HCT116 (cell line): ENCODE measurements around the gene TFEB. TPM values are rescaled to one million over a fixed set of nuclear protein-coding genes. Genes with fewer than 3 reads are reported as not detected.
A peak's percentile ranks its signal among the peaks of the same experiment; 100 is the strongest.

Experiments
- ATAC-seq: fragments of 200-7000 bp; cut with Tn5 transposase; 2 replicates; pipeline ENCODE4 v1.9.1; 2020; ENCODE audit warnings: mild to moderate bottlenecking, moderate library complexity
- BruUV-seq: library from RNA; stranded (reverse); fragments of 400-500 nt; replicated peaks from 2 replicates; lab custom pipeline; 2021; lab: Mats Ljungman, UMichigan
- CTCF ChIA-PET: fragments of 300-600 bp; sonication (Branson Sonifier 250); formaldehyde crosslinking; loops from one replicate; lab custom pipeline; 2021; ENCODE audit warnings: antibody characterized with exemption; lab: Charles Lee
- POLR2A ChIA-PET: fragments of 300-600, 350-600 bp; sonication (Branson Sonifier 250); formaldehyde crosslinking; loops from one replicate; lab custom pipeline; 2021; ENCODE audit warnings: antibody characterized with exemption; lab: Charles Lee
- RAD21 ChIA-PET, 2 experiments: fragments of 300-600 bp; sonication (Branson Sonifier 250); formaldehyde crosslinking; loops; one replicate each; lab custom pipeline; 2023; ENCODE audit warnings: low total read pairs in 2 of 2; ENCODE audit not compliant: uncharacterized antibody in 2 of 2, unreplicated experiment in 2 of 2, low non-redundant PET in 1 of 2; lab: Charles Lee
- DNase-seq: peaks from one replicate; pipeline ENCODE4 v3.0.0-alpha.2; 2010; ENCODE audit warnings: low read depth, low spot score
- H2AFZ ChIP-seq: fragments of 200-600 bp; shearing (Covaris generic), sonication (generic); 2 replicates; pipeline ENCODE4 v1.6.1; 2017; ENCODE audit warnings: low read depth, mixed run types, mixed read lengths, antibody characterized with exemption, low read length; ENCODE audit not compliant: poor library complexity, severe bottlenecking
- H3K27ac ChIP-seq: 2 replicates; pipeline ENCODE4 v1.5.1; 2012; ENCODE audit warnings: low read depth, low read length
- H3K27me3 ChIP-seq: fragments of 200-600 bp; sonication (generic); 2 replicates; pipeline ENCODE4 v1.6.1; 2016; ENCODE audit warnings: mixed run types, low read length, mixed read lengths; ENCODE audit not compliant: insufficient read depth
- H3K36me3 ChIP-seq, 2 experiments: fragments of 200-500 bp in 1 of 2; fragments of 200-600 bp in 1 of 2; sonication (Bioruptor generic) in 1 of 2; sonication (generic) in 1 of 2; 2 replicates each; pipeline versions ENCODE4 v1.5.1 to v1.6.1; 2014 to 2016; ENCODE audit warnings: low read length in 2 of 2, inconsistent platforms in 1 of 2, mixed read lengths in 1 of 2, mixed run types in 1 of 2; ENCODE audit not compliant: insufficient read depth in 2 of 2, control insufficient read depth in 1 of 2
- H3K4me1 ChIP-seq, 2 experiments: fragments of 200-600 bp in 1 of 2; sonication (generic) in 1 of 2; 2 replicates each; pipeline versions ENCODE4 v1.5.1 to v1.6.1; 2012 to 2017; ENCODE audit warnings: low read length in 2 of 2, inconsistent platforms in 1 of 2, mild to moderate bottlenecking in 1 of 2, mixed read lengths in 1 of 2, mixed run types in 1 of 2, moderate library complexity in 1 of 2; ENCODE audit not compliant: insufficient read depth in 2 of 2, control insufficient read depth in 1 of 2
- H3K4me2 ChIP-seq: fragments of 200-600 bp; sonication (generic); 2 replicates; pipeline ENCODE4 v1.6.1; 2017; ENCODE audit warnings: mixed run types, low read length, mixed read lengths
- H3K4me3 ChIP-seq, 2 experiments: fragments of 200-600 bp in 1 of 2; sonication (generic) in 1 of 2; replicated peaks in 1 of 2; 2 replicates each; pipeline ENCODE4 v1.5.1; 2011 to 2016; ENCODE audit warnings: low read length in 2 of 2, control low read depth in 1 of 2, low read depth in 1 of 2, mild to moderate bottlenecking in 1 of 2, mixed read lengths in 1 of 2, mixed run types in 1 of 2
- H3K79me2 ChIP-seq: fragments of 200-600 bp; sonication (generic); 2 replicates; pipeline ENCODE4 v1.6.1; 2017; ENCODE audit warnings: mild to moderate bottlenecking, mixed run types, low read length, moderate library complexity, mixed read lengths; ENCODE audit not compliant: insufficient read depth
- H3K9ac ChIP-seq: fragments of 200-600 bp; sonication (generic); 2 replicates; pipeline ENCODE4 v1.6.1; 2016; ENCODE audit warnings: low read length, mixed read lengths
- H3K9me2 ChIP-seq: fragments of 200-600 bp; sonication (generic), shearing (Covaris generic); 2 replicates; pipeline ENCODE4 v1.6.1; 2017; ENCODE audit warnings: mixed run types, mild to moderate bottlenecking, moderate library complexity; ENCODE audit not compliant: insufficient read depth
- H3K9me3 ChIP-seq, 2 experiments: fragments of 200-500 bp in 1 of 2; fragments of 200-600 bp in 1 of 2; sonication (Bioruptor generic) in 1 of 2; sonication (generic) in 1 of 2; 2 replicates each; pipeline ENCODE4 v1.6.1; 2014 to 2017; ENCODE audit warnings: low read length in 2 of 2, mixed read lengths in 2 of 2, inconsistent platforms in 1 of 2, low read depth in 1 of 2, mild to moderate bottlenecking in 1 of 2, mixed run types in 1 of 2, moderate library complexity in 1 of 2; ENCODE audit not compliant: control insufficient read depth in 1 of 2, insufficient read depth in 1 of 2
- H4K20me1 ChIP-seq: fragments of 200-600 bp; sonication (generic), shearing (Covaris generic); 2 replicates; pipeline ENCODE4 v1.6.1; 2017; ENCODE audit warnings: mixed run types, mild to moderate bottlenecking, moderate library complexity; ENCODE audit not compliant: insufficient read depth
- ATF3 ChIP-seq: IDR thresholded peaks from 2 replicates; pipeline ENCODE4 v1.6.1; 2012
- CBX3 ChIP-seq: IDR thresholded peaks from 2 replicates; pipeline ENCODE4 v1.6.1; 2012; ENCODE audit warnings: low read depth
- CEBPB ChIP-seq: IDR thresholded peaks from 2 replicates; pipeline ENCODE4 v1.6.1; 2012; ENCODE audit warnings: low read depth
- CTCF ChIP-seq, 3 experiments: fragments of 200-600 bp in 1 of 3; sonication (generic) in 1 of 3; IDR thresholded peaks in 2 of 3; conservative IDR thresholded peaks in 1 of 3; 2 replicates each; pipeline ENCODE4 v1.5.1; 2012 to 2017; ENCODE audit warnings: low read depth in 2 of 3, low read length in 2 of 3, antibody characterized with exemption in 1 of 3, borderline replicate concordance in 1 of 3, control low read depth in 1 of 3, mild to moderate bottlenecking in 1 of 3, mixed read lengths in 1 of 3, mixed run types in 1 of 3, moderate library complexity in 1 of 3; ENCODE audit not compliant: insufficient read depth in 1 of 3
- EGR1 ChIP-seq: IDR thresholded peaks from 2 replicates; pipeline ENCODE4 v1.6.1; 2012; ENCODE audit warnings: low read depth
- ELF1 ChIP-seq: IDR thresholded peaks from 2 replicates; pipeline ENCODE4 v1.6.1; 2012; ENCODE audit warnings: low read depth, borderline replicate concordance
- EZH2 ChIP-seq: fragments of 200-600 bp; sonication (generic); IDR thresholded peaks from 2 replicates; pipeline ENCODE4 v1.6.1; 2017; ENCODE audit warnings: antibody characterized with exemption, mixed run types
- FOSL1 ChIP-seq: IDR thresholded peaks from 2 replicates; pipeline ENCODE4 v1.6.1; 2012; ENCODE audit warnings: low read depth
- JUND ChIP-seq: IDR thresholded peaks from 2 replicates; pipeline ENCODE4 v1.6.1; 2012
- POLR2AphosphoS5 ChIP-seq: IDR thresholded peaks from 2 replicates; pipeline ENCODE4 v1.6.1; 2011; ENCODE audit warnings: mild to moderate bottlenecking, low read depth, low read length, moderate library complexity
- RAD21 ChIP-seq: IDR thresholded peaks from 2 replicates; pipeline ENCODE4 v1.6.1; 2012; ENCODE audit warnings: low read depth, mild to moderate bottlenecking
- SP1 ChIP-seq: IDR thresholded peaks from 2 replicates; pipeline ENCODE4 v1.6.1; 2012; ENCODE audit warnings: low read depth
- SRF ChIP-seq: IDR thresholded peaks from 2 replicates; pipeline ENCODE4 v1.6.1; 2012; ENCODE audit warnings: low read depth
- TCF7L2 ChIP-seq: IDR thresholded peaks from 2 replicates; pipeline ENCODE4 v1.7.0; 2011; ENCODE audit warnings: borderline replicate concordance, inconsistent platforms; ENCODE audit not compliant: insufficient read depth, insufficient read length; ENCODE audit errors: extremely low read depth
- YY1 ChIP-seq: IDR thresholded peaks from 2 replicates; pipeline ENCODE4 v1.6.1; 2011; ENCODE audit warnings: low read length, low read depth, moderate library complexity, mild to moderate bottlenecking; ENCODE audit not compliant: insufficient replicate concordance; ENCODE audit errors: extremely low read depth
- ZBTB33 ChIP-seq: IDR thresholded peaks from 2 replicates; pipeline ENCODE4 v1.6.1; 2011; ENCODE audit warnings: mild to moderate bottlenecking, low read length, moderate library complexity; ENCODE audit not compliant: insufficient replicate concordance; ENCODE audit errors: extremely low read depth
- intact Hi-C: fragments of 100-400 bp; cut with micrococcal nuclease; formaldehyde crosslinking; loops from 2 replicates; pipeline ENCODE4 v1.10.0; 2022
- total RNA-seq: library from RNA; stranded (reverse); gene quantifications from one replicate; pipeline ENCODE4 v1.2.1, GENCODE V29; 2021; ENCODE audit not compliant: unreplicated experiment

Gene TFEB
- total RNA-seq, 1 experiment from 2014 or later: 4.8 TPM

- ATAC-seq (peak; percentile 97), DNase-seq (no peak)
- Histone ChIP-seq H4K20me1 (no peaks in the 10 kb centered on the region), H3K9ac (peak overlapping the region; percentile 23; the same call in 1 of the 2 replicates), H3K27ac (peak overlapping the region; percentile 40), H3K79me2 (no peaks in the 10 kb centered on the region), H3K27me3 (no peaks in the 10 kb centered on the region)
- intact Hi-C loops: loop anchor here (1.0 to 5.0 kb wide), 2 partner anchors 70 to 336 kb away; no protein-coding TSS in a partner anchor
- TF ChIP-seq JUND (no peak), YY1 (no peak), CBX3 (no peak), SRF (no peak), ELF1 (no peak), FOSL1 (no peak), CEBPB (no peak), ZBTB33 (no peak), TCF7L2 (no peak), CTCF (IDR thresholded peaks at IDR 0.05 in 2 of 3, conservative IDR thresholded peaks at IDR 0.05 in 1 of 3; ENCODE audit: borderline replicate concordance in 1 of 3, insufficient read depth in 1 of 3, low read depth in 2 of 3, low read length in 2 of 3) (peak; percentile 84 to 93 (median 90)), RAD21 (peak; percentile 83), POLR2AphosphoS5 (no peak), SP1 (no peak), ATF3 (no peak), EZH2 (no peak), EGR1 (no peak)
- TF ChIP-seq, all 23 proteins: peak for 2
- Histone ChIP-seq H3K4me2 (peak overlapping the region; percentile 60), H3K4me1 (peaks cover 0 to 14% of the 10 kb centered on the region in 2 experiments; a peak in 3 of 4 replicates), H3K36me3 (no peaks in the 10 kb centered on the region), H3K9me2 (no peaks in the 10 kb centered on the region), H3K4me3 (no peak overlapping the region), H3K9me3 (no peaks in the 10 kb centered on the region), H2AFZ (no peak overlapping the region)
- ChIA-PET RAD21 (interaction anchor here in 1 of 2 experiments (0.7 kb wide), 1 partner anchor 31 kb away, joined by 3 read pairs; no protein-coding TSS in a partner anchor), CTCF (interaction anchor here (0.6 to 3.4 kb wide), 12 partner anchors 10 to 104 kb away, joined by 3 to 19 read pairs (median 4); no protein-coding TSS in a partner anchor), POLR2A (no interaction called here)
- BruUV-seq: no TSS peak
Measured at GRCh38 chr6:41705996-41706835, 29.2 kb downstream of the TFEB start.
